HEK293 (cell line): ENCODE results near the gene IFT122.

ENCODE experiments used
- OSR2 ChIP-seq: fragments of 450-650 bp; formaldehyde crosslinking; IDR thresholded peaks from 2 replicates; pipeline ENCODE4 v1.5.1; 2016; ENCODE audit warnings: missing biosample characterization, missing genetic modification characterization
- ZBTB21 ChIP-seq: fragments of 450-650 bp; formaldehyde crosslinking; IDR thresholded peaks from 2 replicates; pipeline ENCODE4 v1.5.1; 2017; ENCODE audit warnings: missing biosample characterization, missing genetic modification characterization
- ZNF302 ChIP-seq: fragments of 450-650 bp; formaldehyde crosslinking; IDR thresholded peaks from 2 replicates; pipeline ENCODE4 v1.5.1; 2016; ENCODE audit warnings: missing biosample characterization, missing genetic modification characterization, low read depth
- ZNF529 ChIP-seq: fragments of 450-650 bp; formaldehyde crosslinking; IDR thresholded peaks from 2 replicates; pipeline ENCODE4 v1.5.1; 2017; ENCODE audit warnings: missing genetic modification characterization, missing biosample characterization; ENCODE audit not compliant: insufficient replicate concordance
- ZNF76 ChIP-seq: fragments of 450-650 bp; formaldehyde crosslinking; IDR thresholded peaks from 2 replicates; pipeline ENCODE4; 2016; ENCODE audit warnings: low read depth, missing biosample characterization, missing genetic modification characterization, borderline replicate concordance
- ZNF776 ChIP-seq: fragments of 450-650 bp; formaldehyde crosslinking; IDR thresholded peaks from 2 replicates; pipeline ENCODE4 v1.5.0; 2017; ENCODE audit warnings: missing biosample characterization, missing genetic modification characterization, borderline replicate concordance
- TF ChIP-seq, protein P1 (sequence below): fragments of 450-650 bp; formaldehyde crosslinking; IDR thresholded peaks from 2 replicates; pipeline ENCODE4 v1.5.1; 2016; ENCODE audit warnings: missing biosample characterization, missing genetic modification characterization
- TF ChIP-seq, protein P2 (sequence below): fragments of 450-650 bp; formaldehyde crosslinking; optimal IDR thresholded peaks from 2 replicates; pipeline ENCODE3; 2016; ENCODE audit warnings: missing biosample characterization, mild to moderate bottlenecking, missing genetic modification characterization
- TF ChIP-seq, protein P3 (sequence below): fragments of 450-650 bp; formaldehyde crosslinking; IDR thresholded peaks from 2 replicates; pipeline ENCODE4 v1.5.1; 2016; ENCODE audit warnings: missing biosample characterization, missing genetic modification characterization

DNA sequence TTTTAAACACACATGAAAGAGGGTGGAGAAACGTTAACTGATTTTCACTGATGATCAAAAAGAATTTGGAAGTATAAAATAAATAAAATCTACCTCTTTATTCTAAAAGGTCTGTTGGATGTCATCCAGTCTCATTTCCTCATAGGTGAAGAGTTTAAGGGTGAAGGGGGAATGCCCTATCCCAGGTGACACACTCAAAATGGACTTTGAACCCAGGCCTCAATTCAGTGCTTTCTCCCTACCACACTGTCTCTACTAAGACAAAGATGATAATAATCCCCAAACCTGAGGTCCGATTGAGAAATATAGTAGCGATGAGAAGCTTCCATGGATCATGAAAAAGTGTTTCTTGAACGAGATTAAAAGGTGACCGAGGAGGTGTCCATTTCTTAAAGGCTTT is 6.5 kb upstream of the IFT122 start:
- TF ChIP-seq ZBTB21 (tag by site-specific recombination) (no peak), OSR2 (tag by site-specific recombination) (no peak), ZNF302 (tag by site-specific recombination) (no peak), ZNF776 (tag by site-specific recombination) (no peak), ZNF529 (tag by site-specific recombination) (no peak), ZNF76 (tag by site-specific recombination) (no peak)
- TF ChIP-seq, protein P1, sequence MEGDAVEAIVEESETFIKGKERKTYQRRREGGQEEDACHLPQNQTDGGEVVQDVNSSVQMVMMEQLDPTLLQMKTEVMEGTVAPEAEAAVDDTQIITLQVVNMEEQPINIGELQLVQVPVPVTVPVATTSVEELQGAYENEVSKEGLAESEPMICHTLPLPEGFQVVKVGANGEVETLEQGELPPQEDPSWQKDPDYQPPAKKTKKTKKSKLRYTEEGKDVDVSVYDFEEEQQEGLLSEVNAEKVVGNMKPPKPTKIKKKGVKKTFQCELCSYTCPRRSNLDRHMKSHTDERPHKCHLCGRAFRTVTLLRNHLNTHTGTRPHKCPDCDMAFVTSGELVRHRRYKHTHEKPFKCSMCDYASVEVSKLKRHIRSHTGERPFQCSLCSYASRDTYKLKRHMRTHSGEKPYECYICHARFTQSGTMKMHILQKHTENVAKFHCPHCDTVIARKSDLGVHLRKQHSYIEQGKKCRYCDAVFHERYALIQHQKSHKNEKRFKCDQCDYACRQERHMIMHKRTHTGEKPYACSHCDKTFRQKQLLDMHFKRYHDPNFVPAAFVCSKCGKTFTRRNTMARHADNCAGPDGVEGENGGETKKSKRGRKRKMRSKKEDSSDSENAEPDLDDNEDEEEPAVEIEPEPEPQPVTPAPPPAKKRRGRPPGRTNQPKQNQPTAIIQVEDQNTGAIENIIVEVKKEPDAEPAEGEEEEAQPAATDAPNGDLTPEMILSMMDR (tag by site-specific recombination): no peak
- TF ChIP-seq, protein P2, sequence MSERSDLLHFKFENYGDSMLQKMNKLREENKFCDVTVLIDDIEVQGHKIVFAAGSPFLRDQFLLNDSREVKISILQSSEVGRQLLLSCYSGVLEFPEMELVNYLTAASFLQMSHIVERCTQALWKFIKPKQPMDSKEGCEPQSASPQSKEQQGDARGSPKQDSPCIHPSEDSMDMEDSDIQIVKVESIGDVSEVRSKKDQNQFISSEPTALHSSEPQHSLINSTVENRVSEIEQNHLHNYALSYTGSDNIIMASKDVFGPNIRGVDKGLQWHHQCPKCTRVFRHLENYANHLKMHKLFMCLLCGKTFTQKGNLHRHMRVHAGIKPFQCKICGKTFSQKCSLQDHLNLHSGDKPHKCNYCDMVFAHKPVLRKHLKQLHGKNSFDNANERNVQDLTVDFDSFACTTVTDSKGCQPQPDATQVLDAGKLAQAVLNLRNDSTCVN (tag by site-specific recombination): no peak
- TF ChIP-seq, protein P3, sequence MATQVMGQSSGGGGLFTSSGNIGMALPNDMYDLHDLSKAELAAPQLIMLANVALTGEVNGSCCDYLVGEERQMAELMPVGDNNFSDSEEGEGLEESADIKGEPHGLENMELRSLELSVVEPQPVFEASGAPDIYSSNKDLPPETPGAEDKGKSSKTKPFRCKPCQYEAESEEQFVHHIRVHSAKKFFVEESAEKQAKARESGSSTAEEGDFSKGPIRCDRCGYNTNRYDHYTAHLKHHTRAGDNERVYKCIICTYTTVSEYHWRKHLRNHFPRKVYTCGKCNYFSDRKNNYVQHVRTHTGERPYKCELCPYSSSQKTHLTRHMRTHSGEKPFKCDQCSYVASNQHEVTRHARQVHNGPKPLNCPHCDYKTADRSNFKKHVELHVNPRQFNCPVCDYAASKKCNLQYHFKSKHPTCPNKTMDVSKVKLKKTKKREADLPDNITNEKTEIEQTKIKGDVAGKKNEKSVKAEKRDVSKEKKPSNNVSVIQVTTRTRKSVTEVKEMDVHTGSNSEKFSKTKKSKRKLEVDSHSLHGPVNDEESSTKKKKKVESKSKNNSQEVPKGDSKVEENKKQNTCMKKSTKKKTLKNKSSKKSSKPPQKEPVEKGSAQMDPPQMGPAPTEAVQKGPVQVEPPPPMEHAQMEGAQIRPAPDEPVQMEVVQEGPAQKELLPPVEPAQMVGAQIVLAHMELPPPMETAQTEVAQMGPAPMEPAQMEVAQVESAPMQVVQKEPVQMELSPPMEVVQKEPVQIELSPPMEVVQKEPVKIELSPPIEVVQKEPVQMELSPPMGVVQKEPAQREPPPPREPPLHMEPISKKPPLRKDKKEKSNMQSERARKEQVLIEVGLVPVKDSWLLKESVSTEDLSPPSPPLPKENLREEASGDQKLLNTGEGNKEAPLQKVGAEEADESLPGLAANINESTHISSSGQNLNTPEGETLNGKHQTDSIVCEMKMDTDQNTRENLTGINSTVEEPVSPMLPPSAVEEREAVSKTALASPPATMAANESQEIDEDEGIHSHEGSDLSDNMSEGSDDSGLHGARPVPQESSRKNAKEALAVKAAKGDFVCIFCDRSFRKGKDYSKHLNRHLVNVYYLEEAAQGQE (tag by site-specific recombination): no peak
